IPS-15b (cell line): ENCODE data around the gene MINDY2.

Source experiments
- H3K27me3 ChIP-seq: one replicate; pipeline ENCODE4 v1.6.1; 2013; ENCODE audit warnings: low read length; ENCODE audit not compliant: control insufficient read depth, insufficient read depth
- H3K36me3 ChIP-seq: one replicate; pipeline ENCODE4 v1.6.1; 2013; ENCODE audit warnings: low read length; ENCODE audit not compliant: control insufficient read depth, insufficient read depth
- H3K4me1 ChIP-seq: one replicate; pipeline ENCODE4 v1.6.1; 2013; ENCODE audit warnings: mild to moderate bottlenecking, low read length; ENCODE audit not compliant: control insufficient read depth, insufficient read depth
- H3K4me3 ChIP-seq: one replicate; pipeline ENCODE4 v1.5.1; 2013; ENCODE audit warnings: low read depth, low read length
- H3K9ac ChIP-seq: one replicate; pipeline ENCODE4 v1.6.1; 2013; ENCODE audit warnings: low read depth, mild to moderate bottlenecking, low read length
- H3K9me3 ChIP-seq: one replicate; pipeline ENCODE4 v1.6.1; 2013; ENCODE audit warnings: mild to moderate bottlenecking, low read length; ENCODE audit not compliant: control insufficient read depth, insufficient read depth

The MINDY2 gene

DNA sequence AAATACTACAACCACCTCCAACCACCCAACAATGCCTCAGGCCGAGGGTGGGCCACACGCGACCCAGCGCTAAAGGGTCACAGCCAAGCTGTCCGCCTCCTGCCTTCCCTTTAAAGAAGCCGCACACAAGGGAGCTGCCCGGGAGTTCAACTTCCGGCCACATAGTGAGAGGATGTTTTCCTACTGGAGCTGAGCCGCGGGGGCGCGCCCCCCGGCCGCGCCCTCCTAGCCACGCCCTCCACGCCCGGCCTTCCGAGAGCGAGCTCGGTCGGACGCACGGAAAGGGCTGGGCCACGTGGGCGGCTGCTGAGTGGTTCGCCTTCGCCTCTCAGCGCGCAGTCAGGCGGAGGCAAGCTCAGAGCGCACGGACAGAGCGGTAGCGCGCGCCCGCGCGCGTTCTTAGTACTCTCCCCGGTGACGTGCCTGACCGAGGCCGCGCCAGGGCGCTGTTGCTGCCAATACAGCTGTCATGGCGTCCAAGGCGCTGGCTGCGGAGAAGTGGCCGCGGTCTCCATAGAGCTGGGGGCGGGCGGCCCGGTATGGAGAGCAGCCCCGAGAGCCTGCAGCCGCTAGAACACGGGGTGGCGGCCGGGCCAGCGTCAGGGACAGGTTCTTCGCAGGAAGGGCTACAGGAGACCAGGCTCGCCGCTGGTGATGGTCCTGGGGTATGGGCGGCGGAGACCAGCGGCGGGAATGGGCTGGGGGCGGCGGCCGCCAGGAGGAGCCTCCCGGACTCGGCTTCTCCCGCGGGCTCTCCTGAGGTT is at the start of gene MINDY2:
MINDY2 (plus strand) TSS at position 446 of the 764 bp plus-strand sequence; CDS start at position 540, 94 bp downstream.
- H3K36me3 ChIP-seq, result no peaks in the 10 kb centered on the region

GRCh38 chr15:58724466-58724865 is 46.6 kb upstream of the MINDY2 start:
- no peaks in the 10 kb centered on the region for H3K9me3 ChIP-seq
- no peak overlapping the region for H3K4me3 ChIP-seq
- H3K9ac ChIP-seq, result no peak overlapping the region
- no peaks in the 10 kb centered on the region for H3K27me3 ChIP-seq
- peaks cover 7% of the 10 kb centered on the region for H3K4me1 ChIP-seq
- no peaks in the 10 kb centered on the region for H3K36me3 ChIP-seq

More for the DNA sequence above, at the start of gene MINDY2:
- Histone ChIP-seq H3K27me3 (no peaks in the 10 kb centered on the region), H3K9me3 (no peaks in the 10 kb centered on the region), H3K9ac (peak within 1 kb of the TSS; percentile 77), H3K4me3 (peak within 1 kb of the TSS; percentile 94), H3K4me1 (peaks cover 7% of the 10 kb centered on the region)

GRCh38 chr15:58726867-58727266 is 44.2 kb upstream of the MINDY2 start:
- no peak overlapping the region for H3K9ac ChIP-seq
- peaks cover 5% of the 10 kb centered on the region for H3K4me1 ChIP-seq
- no peaks in the 10 kb centered on the region for H3K9me3 ChIP-seq
- no peaks in the 10 kb centered on the region for H3K27me3 ChIP-seq
- no peak overlapping the region for H3K4me3 ChIP-seq
- H3K36me3 ChIP-seq, result no peaks in the 10 kb centered on the region

DNA sequence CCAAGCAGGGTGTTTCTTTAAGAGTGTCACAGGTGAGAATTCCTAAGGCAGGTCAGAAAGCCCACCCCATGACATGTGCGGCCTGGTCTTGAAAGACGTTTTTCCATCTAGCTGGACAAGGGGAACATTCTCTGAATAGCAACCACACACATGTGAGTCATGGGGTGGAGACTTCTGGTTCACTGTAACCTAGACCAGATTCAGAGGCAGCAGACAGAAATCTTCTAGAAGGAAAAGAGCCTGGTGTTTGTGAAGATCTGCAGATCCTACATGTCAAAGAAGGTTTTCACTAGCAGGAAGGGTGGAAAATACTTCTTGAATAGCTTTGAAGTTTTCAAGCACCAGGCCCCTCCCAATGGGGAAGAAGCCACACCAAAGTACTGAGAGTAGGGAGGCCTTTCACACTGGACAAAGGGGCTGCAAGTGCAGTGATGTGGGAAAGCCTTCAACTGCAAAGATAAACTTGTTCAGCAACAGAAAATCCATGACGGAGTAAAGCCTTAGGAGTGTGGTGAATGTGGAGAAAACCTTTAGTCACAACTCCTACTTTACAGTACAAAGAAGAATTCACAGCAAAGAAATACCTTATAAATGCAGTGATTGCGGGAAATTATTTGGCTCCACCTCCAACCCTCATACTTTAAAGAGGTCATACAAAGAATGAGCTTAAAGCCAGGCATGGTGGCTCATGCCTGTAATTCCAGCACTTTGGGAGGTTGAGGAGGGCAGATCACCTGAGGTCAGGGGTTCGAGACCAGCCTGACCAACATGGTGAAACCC is 39.2 kb upstream of the MINDY2 start:
- H3K4me3 ChIP-seq, result no peak overlapping the region

DNA sequence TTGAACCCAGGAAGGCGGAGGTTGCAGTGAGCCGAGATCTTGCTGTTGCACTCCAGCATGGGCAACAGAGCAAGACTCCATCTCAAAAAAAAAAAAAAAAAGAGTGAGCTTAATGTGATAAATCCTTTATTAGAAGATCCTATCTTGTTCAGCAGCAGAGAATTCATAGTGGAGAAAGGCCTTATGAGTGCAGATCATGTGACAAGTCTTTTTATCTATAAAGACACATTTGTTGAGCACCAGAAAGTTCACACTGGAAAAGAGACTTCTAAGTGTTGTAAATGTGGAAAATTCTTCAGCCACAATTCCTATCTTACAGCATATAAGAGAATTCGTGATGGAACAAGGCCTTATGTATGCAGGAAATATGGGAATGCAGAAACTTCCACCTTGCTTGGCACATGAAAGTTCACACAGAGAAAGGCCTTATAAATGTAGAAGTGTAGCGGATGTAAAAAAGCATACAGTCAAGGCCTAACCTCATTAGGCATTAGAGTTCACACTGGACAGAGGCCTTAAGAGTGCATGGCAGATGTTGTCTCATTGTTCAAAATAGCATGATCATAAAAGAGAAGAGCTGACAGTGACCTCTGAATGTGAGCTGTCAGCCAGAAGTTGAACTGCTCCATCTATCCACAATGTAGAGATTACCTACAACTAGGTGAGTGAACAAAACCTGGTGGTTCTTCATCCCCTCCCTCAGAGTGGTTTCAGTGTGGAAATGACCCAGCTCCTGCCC is 38.3 kb upstream of the MINDY2 start:
- Histone ChIP-seq H3K9ac (no peak overlapping the region), H3K4me1 (peaks cover 3% of the 10 kb centered on the region), H3K36me3 (no peaks in the 10 kb centered on the region), H3K9me3 (no peaks in the 10 kb centered on the region), H3K27me3 (no peaks in the 10 kb centered on the region), H3K4me3 (no peak overlapping the region)

More for the DNA sequence above, 39.2 kb upstream of the MINDY2 start:
- no peaks in the 10 kb centered on the region for H3K36me3 ChIP-seq
- peaks cover 3% of the 10 kb centered on the region for H3K4me1 ChIP-seq
- no peaks in the 10 kb centered on the region for H3K27me3 ChIP-seq
- no peaks in the 10 kb centered on the region for H3K9me3 ChIP-seq
- H3K9ac ChIP-seq, result no peak overlapping the region

GRCh38 chr15:58734859-58735258 is 36.2 kb upstream of the MINDY2 start:
- Histone ChIP-seq H3K36me3 (no peaks in the 10 kb centered on the region), H3K9me3 (no peaks in the 10 kb centered on the region), H3K27me3 (no peaks in the 10 kb centered on the region), H3K4me1 (peaks cover 3% of the 10 kb centered on the region), H3K4me3 (no peak overlapping the region), H3K9ac (no peak overlapping the region)

DNA sequence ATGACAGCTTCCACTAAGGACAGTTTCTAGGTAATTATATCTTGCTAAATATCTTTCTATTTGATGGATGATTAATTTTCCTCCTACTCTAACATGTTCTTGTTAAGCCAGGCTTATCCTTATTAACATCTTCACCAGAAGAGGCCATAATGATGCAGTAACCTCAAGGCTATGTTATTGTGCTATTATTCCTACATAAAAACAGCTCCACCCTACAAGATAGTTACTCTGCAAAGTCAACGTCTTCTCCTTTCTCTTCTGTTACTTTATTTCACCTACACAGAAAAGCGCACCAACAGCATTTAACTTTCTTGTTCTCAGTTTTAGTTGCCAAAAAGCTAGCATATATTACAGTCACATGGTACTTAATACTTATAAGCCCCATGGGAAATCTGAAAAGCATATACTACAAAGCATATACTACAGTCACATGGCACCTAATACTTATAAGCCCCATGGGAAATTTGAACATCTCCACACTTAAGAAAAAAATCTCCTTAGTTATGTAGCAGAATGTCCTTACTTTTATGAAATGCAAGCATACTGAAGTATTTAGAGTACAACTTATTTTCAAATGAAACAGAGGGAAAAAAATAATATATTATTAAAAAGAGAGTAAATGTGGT is 35.0 kb upstream of the MINDY2 start:
- H3K4me3 ChIP-seq, result no peak overlapping the region
- no peaks in the 10 kb centered on the region for H3K36me3 ChIP-seq
- no peaks in the 10 kb centered on the region for H3K27me3 ChIP-seq
- no peaks in the 10 kb centered on the region for H3K9me3 ChIP-seq
- no peak overlapping the region for H3K9ac ChIP-seq
- H3K4me1 ChIP-seq, result no peaks in the 10 kb centered on the region

GRCh38 chr15:58737298-58737697 is 33.8 kb upstream of the MINDY2 start:
- Histone ChIP-seq H3K36me3 (no peaks in the 10 kb centered on the region), H3K4me1 (peaks cover 6% of the 10 kb centered on the region), H3K9ac (no peak overlapping the region), H3K9me3 (no peaks in the 10 kb centered on the region), H3K4me3 (no peak overlapping the region), H3K27me3 (no peaks in the 10 kb centered on the region)

DNA sequence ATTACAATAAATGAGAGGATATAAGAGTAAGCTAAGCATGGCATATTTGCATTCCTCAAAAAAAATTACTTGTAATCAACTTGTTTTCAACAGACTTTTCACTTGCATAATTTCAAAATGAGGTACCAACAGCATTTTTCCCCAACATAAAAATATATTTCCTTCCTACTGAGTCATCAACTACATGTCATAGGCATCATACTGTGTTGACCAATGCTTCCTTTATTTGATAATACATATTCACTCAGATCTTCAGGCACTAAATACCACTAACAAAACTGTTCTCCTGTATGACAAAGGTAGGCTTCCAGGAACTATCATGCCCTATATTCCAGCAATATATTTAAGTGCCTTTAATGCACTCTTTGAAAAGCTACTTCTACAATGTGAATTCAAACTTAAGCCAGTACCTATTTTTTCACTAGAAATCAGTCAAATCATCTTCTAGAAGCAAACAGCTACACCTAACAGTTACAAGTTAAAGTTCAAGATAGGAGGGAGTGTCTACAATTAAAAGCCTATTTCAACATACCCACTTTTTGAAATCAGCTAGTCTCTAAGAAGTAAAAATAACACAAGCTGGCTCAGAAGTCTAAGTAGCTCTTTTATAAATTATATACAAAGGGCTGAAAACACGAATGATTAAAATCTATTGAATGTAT is 32.9 kb upstream of the MINDY2 start:
- H3K27me3 ChIP-seq, result no peaks in the 10 kb centered on the region
- peaks cover 15% of the 10 kb centered on the region for H3K4me1 ChIP-seq
- H3K9me3 ChIP-seq, result no peaks in the 10 kb centered on the region
- H3K9ac ChIP-seq, result no peak overlapping the region
- H3K4me3 ChIP-seq, result no peak overlapping the region
- no peaks in the 10 kb centered on the region for H3K36me3 ChIP-seq

GRCh38 chr15:58740436-58740835 is 30.7 kb upstream of the MINDY2 start:
- Histone ChIP-seq H3K4me1 (peaks cover 27% of the 10 kb centered on the region), H3K9ac (no peak overlapping the region), H3K9me3 (no peaks in the 10 kb centered on the region), H3K36me3 (no peaks in the 10 kb centered on the region), H3K27me3 (no peaks in the 10 kb centered on the region), H3K4me3 (no peak overlapping the region)

DNA sequence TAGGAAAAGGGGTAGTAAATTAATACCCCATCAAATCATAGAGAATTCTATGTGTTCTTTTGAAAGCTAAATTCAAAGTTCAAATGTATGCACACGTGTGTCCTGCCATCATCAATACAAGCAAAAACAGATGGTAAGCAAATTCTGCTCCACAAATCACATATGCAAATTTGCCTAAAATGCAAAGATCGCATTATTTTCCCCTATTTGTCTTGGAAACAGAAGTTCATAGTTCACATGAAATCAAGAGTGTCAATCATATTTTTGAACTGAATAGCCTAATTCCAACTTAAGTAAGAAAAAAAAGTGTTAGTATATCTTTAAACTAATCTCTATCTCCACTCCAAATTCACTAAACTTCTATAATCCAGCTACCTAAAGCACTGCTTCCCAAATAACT is 30.1 kb upstream of the MINDY2 start:
- Histone ChIP-seq H3K4me1 (peaks cover 27% of the 10 kb centered on the region), H3K9me3 (no peaks in the 10 kb centered on the region), H3K36me3 (no peaks in the 10 kb centered on the region), H3K4me3 (no peak overlapping the region), H3K27me3 (no peaks in the 10 kb centered on the region), H3K9ac (no peak overlapping the region)
